IMR-90 (cell line): Measurements from ENCODE around the gene HUNK. TPM values are rescaled to one million over a fixed set of nuclear protein-coding genes. Genes with fewer than 3 reads are reported as not detected.

ENCODE experiments used
- ATAC-seq: fragments of 200-7000 bp; cut with Tn5 transposase; 2 replicates; pipeline ENCODE4 v1.9.1; 2020; ENCODE audit warnings: low read depth, mild to moderate bottlenecking, moderate library complexity
- BruUV-seq: library from RNA; stranded (reverse); fragments of 400-500 nt; replicated peaks from 2 replicates; lab custom pipeline; 2021; lab: Mats Ljungman, UMichigan
- CTCF ChIA-PET: fragments of 300-600 bp; formaldehyde crosslinking; extraction: SDS; loops from one replicate; lab custom pipeline; 2021; ENCODE audit warnings: antibody characterized with exemption; lab: Yijun Ruan, JAX
- POLR2A ChIA-PET: fragments of 300-600 bp; sonication (Branson Sonifier 250); formaldehyde crosslinking; loops from one replicate; lab custom pipeline; 2022; ENCODE audit warnings: antibody characterized with exemption; ENCODE audit not compliant: unreplicated experiment; lab: Charles Lee
- DNase-seq: peaks from one replicate; pipeline ENCODE4 v3.0.0; 2013
- H2AFZ ChIP-seq: replicated peaks from 2 replicates; pipeline ENCODE3; 2013; ENCODE audit warnings: low read length, mild to moderate bottlenecking; ENCODE audit not compliant: poor library complexity
- H2AK5ac ChIP-seq: 2 replicates; pipeline ENCODE4 v1.6.1; 2013; ENCODE audit warnings: low read depth, low read length, inconsistent platforms
- H2AK9ac ChIP-seq: replicated peaks from 2 replicates; pipeline ENCODE3; 2013; ENCODE audit warnings: mild to moderate bottlenecking, low read depth, low read length, moderate library complexity; ENCODE audit not compliant: poor library complexity
- H2BK120ac ChIP-seq: 2 replicates; pipeline ENCODE4 v1.6.1; 2013; ENCODE audit warnings: low read depth, low read length, inconsistent platforms
- H2BK15ac ChIP-seq: 3 replicates; pipeline ENCODE4 v1.6.1; 2013; ENCODE audit warnings: low read depth, low read length, inconsistent platforms
- H2BK20ac ChIP-seq: 2 replicates; pipeline ENCODE4 v1.6.1; 2013; ENCODE audit warnings: low read depth, mild to moderate bottlenecking, inconsistent platforms, low read length, moderate library complexity
- H2BK5ac ChIP-seq: 2 replicates; pipeline ENCODE4 v1.6.1; 2013; ENCODE audit warnings: mild to moderate bottlenecking, low read depth, low read length, inconsistent platforms; ENCODE audit not compliant: poor library complexity, severe bottlenecking
- H3K14ac ChIP-seq: replicated peaks from 2 replicates; pipeline ENCODE4 v1.6.1; 2013; ENCODE audit warnings: low read depth, low read length, inconsistent platforms
- H3K18ac ChIP-seq: 2 replicates; pipeline ENCODE4 v1.6.1; 2013; ENCODE audit warnings: low read depth, low read length, control low read depth
- H3K23ac ChIP-seq: 2 replicates; pipeline ENCODE4 v1.6.1; 2013; ENCODE audit warnings: low read depth, low read length, inconsistent platforms
- H3K27ac ChIP-seq: 2 replicates; pipeline ENCODE4 v1.5.1; 2013; ENCODE audit warnings: mild to moderate bottlenecking, control low read depth, low read length; ENCODE audit not compliant: insufficient read depth
- H3K27me3 ChIP-seq: 2 replicates; pipeline ENCODE4 v1.6.1; 2013; ENCODE audit warnings: low read length; ENCODE audit not compliant: control insufficient read depth, insufficient read depth
- H3K36me3 ChIP-seq: 2 replicates; pipeline ENCODE4 v1.6.1; 2013; ENCODE audit warnings: low read length, mixed read lengths; ENCODE audit not compliant: control insufficient read depth, insufficient read depth
- H3K4ac ChIP-seq: 2 replicates; pipeline ENCODE4 v1.6.1; 2013; ENCODE audit warnings: low read depth, low read length, inconsistent platforms
- H3K4me1 ChIP-seq: 2 replicates; pipeline ENCODE4 v1.6.1; 2013; ENCODE audit warnings: low read length, mixed read lengths; ENCODE audit not compliant: control insufficient read depth, insufficient read depth
- H3K4me2 ChIP-seq: 2 replicates; pipeline ENCODE4 v1.6.1; 2013; ENCODE audit warnings: low read depth, mild to moderate bottlenecking, control low read depth, low read length, moderate library complexity
- H3K4me3 ChIP-seq: 2 replicates; pipeline ENCODE4 v1.5.1; 2013; ENCODE audit warnings: low read depth, mild to moderate bottlenecking, control low read depth, low read length, moderate library complexity; ENCODE audit not compliant: insufficient read depth
- H3K56ac ChIP-seq: 2 replicates; pipeline ENCODE4 v1.6.1; 2013; ENCODE audit warnings: low read length, inconsistent platforms; ENCODE audit not compliant: insufficient read depth; ENCODE audit errors: extremely low read depth
- H3K79me1 ChIP-seq, 2 experiments: 2 replicates each; pipeline ENCODE4 v1.6.1; 2013; ENCODE audit warnings: low read length in 2 of 2, inconsistent platforms in 1 of 2, low read depth in 1 of 2
- H3K9ac ChIP-seq: 2 replicates; pipeline ENCODE4 v1.6.1; 2013; ENCODE audit warnings: low read depth, low read length, control low read depth
- H3K9me1 ChIP-seq: 2 replicates; pipeline ENCODE4 v1.6.1; 2013; ENCODE audit warnings: low read length, inconsistent platforms; ENCODE audit not compliant: insufficient read depth
- H3K9me3 ChIP-seq: 2 replicates; pipeline ENCODE4 v1.6.1; 2013; ENCODE audit warnings: low read length; ENCODE audit not compliant: control insufficient read depth, insufficient read depth
- H4K20me1 ChIP-seq: 2 replicates; pipeline ENCODE4 v1.6.1; 2013; ENCODE audit warnings: low read length, inconsistent platforms; ENCODE audit not compliant: insufficient read depth
- H4K5ac ChIP-seq: 2 replicates; pipeline ENCODE4 v1.6.1; 2013; ENCODE audit warnings: mild to moderate bottlenecking, low read depth, low read length, control low read depth
- H4K8ac ChIP-seq, 2 experiments: 2 replicates each; pipeline ENCODE4 v1.6.1; 2013; ENCODE audit warnings: low read depth in 2 of 2, low read length in 2 of 2, control low read depth in 1 of 2, inconsistent platforms in 1 of 2
- H4K91ac ChIP-seq: 2 replicates; pipeline ENCODE4 v1.6.1; 2013; ENCODE audit warnings: low read depth, low read length, inconsistent platforms; ENCODE audit not compliant: insufficient read depth
- BHLHE40 ChIP-seq: fragments of 150-350 bp; IDR thresholded peaks from 2 replicates; pipeline ENCODE4 v1.6.1; 2016; ENCODE audit warnings: mild to moderate bottlenecking, low read depth, low read length
- CHD1 ChIP-seq: IDR thresholded peaks from 2 replicates; pipeline ENCODE4 v1.6.1; 2012; ENCODE audit warnings: low read depth, low read length, improper control_type of control experiment
- FOS ChIP-seq: fragments of 150-350 bp; IDR thresholded peaks from 2 replicates; pipeline ENCODE4 v1.6.1; 2016; ENCODE audit warnings: low read depth, low read length
- MAZ ChIP-seq: IDR thresholded peaks from 2 replicates; pipeline ENCODE4 v1.6.1; 2012; ENCODE audit warnings: low read depth, mild to moderate bottlenecking, low read length, improper control_type of control experiment, moderate library complexity, borderline replicate concordance
- MXI1 ChIP-seq: IDR thresholded peaks from 2 replicates; pipeline ENCODE4 v1.6.1; 2012; ENCODE audit warnings: low read depth, mild to moderate bottlenecking, low read length, moderate library complexity, borderline replicate concordance
- NFE2L2 ChIP-seq: fragments of 150-350 bp; IDR thresholded peaks from 2 replicates; pipeline ENCODE4 v1.6.1; 2016; ENCODE audit warnings: low read depth, mild to moderate bottlenecking, low read length
- RCOR1 ChIP-seq: IDR thresholded peaks from 2 replicates; pipeline ENCODE4 v1.6.1; 2012; ENCODE audit warnings: mild to moderate bottlenecking, low read length, improper control_type of control experiment; ENCODE audit not compliant: insufficient replicate concordance
- RFX5 ChIP-seq: IDR thresholded peaks from 2 replicates; pipeline ENCODE4 v1.8.0; 2012; ENCODE audit warnings: low read depth, mild to moderate bottlenecking, low read length, moderate library complexity
- WGBS, 2 experiments: methylation state at CpG; one replicate each; pipeline versions ENCODE4 v1.1.5 to v1.1.7; 2013; ENCODE audit warnings: missing lambda C conversion rate in 2 of 2; ENCODE audit not compliant: insufficient read length in 1 of 2; ENCODE audit errors: extremely low coverage in 2 of 2; 5-methylcytosine and 5-hydroxymethylcytosine counted together
- dilution Hi-C: fragments of 300-500 bp; cut with HindIII; formaldehyde crosslinking; loops from one replicate; pipeline ENCODE4 v1.14.3; 2018; ENCODE audit warnings: low sequenced_read_pairs; ENCODE audit not compliant: unreplicated experiment
- in situ Hi-C: fragments of 300-500 bp; cut with MboI; formaldehyde crosslinking; loops from 3 replicates; pipeline ENCODE4 v1.14.3; 2019; ENCODE audit warnings: low sequenced_read_pairs, inconsistent platforms, mixed read lengths
- intact Hi-C: fragments of 100-400 bp; cut with micrococcal nuclease; formaldehyde crosslinking; loops from 2 replicates; pipeline ENCODE4 v1.10.0; 2022
- polyA plus RNA-seq, 3 experiments: library from polyadenylated mRNA; depleted of rRNA; stranded (reverse); fragments of >200 nt; gene quantifications; 2 replicates each; pipeline ENCODE4 v1.2.3, GENCODE V29; 2012; ENCODE audit warnings: low replicate concordance in 1 of 3
- total RNA-seq: library from RNA; depleted of rRNA; stranded (reverse); fragments of >200 nt; gene quantifications from 2 replicates; pipeline ENCODE4 v1.2.3, GENCODE V29; 2012
- TF ChIP-seq, protein P1 (sequence below): conservative IDR thresholded peaks from 2 replicates; pipeline ENCODE4 v1.5.1; 2012; ENCODE audit warnings: mild to moderate bottlenecking, low read depth, low read length, improper control_type of control experiment

Gene HUNK
- total and polyA plus RNA-seq, 2 of the 4 experiments (the other 2 are of a cell fraction) = 1.0 to 2.0 TPM

GRCh38 chr21:31896019-31896418, 23.2 kb downstream of the HUNK start:
- 0 out of 2 replicates have a peak overlapping the region, but pooled peaks have one; percentile 31 for H4K91ac ChIP-seq
- no peak overlapping the region for H3K4me3 ChIP-seq
- no peak overlapping the region for H2AK5ac ChIP-seq
- H4K5ac ChIP-seq = no peak overlapping the region; the same call in 1 of the 2 replicates
- H4K8ac ChIP-seq = peak overlapping the region in 1 of 2 experiments; percentile 39; a peak in 1 of 4 replicates
- no peaks in the 10 kb centered on the region for H3K36me3 ChIP-seq
- no peak for DNase-seq
- no peak overlapping the region for H2BK5ac ChIP-seq
- no peak overlapping the region for H2AK9ac ChIP-seq
- no peak for ATAC-seq
- H3K9ac ChIP-seq = no peak overlapping the region
- in situ Hi-C loops = no loop called here
- H3K9me1 ChIP-seq = peaks cover 9% of the 10 kb centered on the region; the same call in 1 of the 2 replicates
- H3K4me1 ChIP-seq = peaks cover 19% of the 10 kb centered on the region
- H3K4me2 ChIP-seq = no peak overlapping the region
- no peaks in the 10 kb centered on the region for H3K9me3 ChIP-seq
- no peak overlapping the region; the same call in 1 of the 2 replicates for H3K18ac ChIP-seq
- dilution Hi-C loops = no loop called here
- no peaks in the 10 kb centered on the region for H3K27me3 ChIP-seq
- H4K20me1 ChIP-seq = no peaks in the 10 kb centered on the region
- H3K14ac ChIP-seq = no peak overlapping the region
- H3K56ac ChIP-seq = no peak overlapping the region
- CTCF ChIA-PET = interaction anchor here (1.6 kb wide), 1 partner anchor 362 kb away, joined by 4 read pairs; no protein-coding TSS in a partner anchor
- H3K23ac ChIP-seq = no peak overlapping the region
- TF ChIP-seq NFE2L2 (no peak), MXI1 (no peak), CHD1 (no peak), RFX5 (no peak), FOS (no peak), BHLHE40 (no peak), RCOR1 (no peak), MAZ (no peak)
- TF ChIP-seq, protein P1, sequence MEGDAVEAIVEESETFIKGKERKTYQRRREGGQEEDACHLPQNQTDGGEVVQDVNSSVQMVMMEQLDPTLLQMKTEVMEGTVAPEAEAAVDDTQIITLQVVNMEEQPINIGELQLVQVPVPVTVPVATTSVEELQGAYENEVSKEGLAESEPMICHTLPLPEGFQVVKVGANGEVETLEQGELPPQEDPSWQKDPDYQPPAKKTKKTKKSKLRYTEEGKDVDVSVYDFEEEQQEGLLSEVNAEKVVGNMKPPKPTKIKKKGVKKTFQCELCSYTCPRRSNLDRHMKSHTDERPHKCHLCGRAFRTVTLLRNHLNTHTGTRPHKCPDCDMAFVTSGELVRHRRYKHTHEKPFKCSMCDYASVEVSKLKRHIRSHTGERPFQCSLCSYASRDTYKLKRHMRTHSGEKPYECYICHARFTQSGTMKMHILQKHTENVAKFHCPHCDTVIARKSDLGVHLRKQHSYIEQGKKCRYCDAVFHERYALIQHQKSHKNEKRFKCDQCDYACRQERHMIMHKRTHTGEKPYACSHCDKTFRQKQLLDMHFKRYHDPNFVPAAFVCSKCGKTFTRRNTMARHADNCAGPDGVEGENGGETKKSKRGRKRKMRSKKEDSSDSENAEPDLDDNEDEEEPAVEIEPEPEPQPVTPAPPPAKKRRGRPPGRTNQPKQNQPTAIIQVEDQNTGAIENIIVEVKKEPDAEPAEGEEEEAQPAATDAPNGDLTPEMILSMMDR = no peak
- POLR2A ChIA-PET = no interaction called here
- H3K4ac ChIP-seq = peak overlapping the region; percentile 5; the same call in 1 of the 2 replicates
- H2BK120ac ChIP-seq = peak overlapping the region; percentile 11
- peaks cover 0 to 24% of the 10 kb centered on the region in 2 experiments; a peak in 3 of 4 replicates for H3K79me1 ChIP-seq
- WGBS, 2 experiments = 95% methylated on average over 3 of the region's 7 CpGs; no CpG with 5 or more reads in 1 of the 2 experiments
- intact Hi-C loops = no loop called here
- no TSS peak for BruUV-seq
- H2BK20ac ChIP-seq = 0 out of 2 replicates have a peak overlapping the region, but pooled peaks have one; percentile 29
- H2AFZ ChIP-seq = no peak overlapping the region
- H2BK15ac ChIP-seq = no peak overlapping the region; the same call in 2 of the 3 replicates
- no peak overlapping the region for H3K27ac ChIP-seq
